GDM1 (cell line): ENCODE measurements around the gene MEPCE.
"Not testable (repeated sequence)": the region's sequence is repeated elsewhere in the genome, so short reads cannot be mapped to it uniquely, and the experiment has no call there.

ENCODE experiments used
- DNase-seq: peaks from one replicate; lab custom pipeline; 2025; lab: John Stamatoyannopoulos, UW

The MEPCE gene, protein sequence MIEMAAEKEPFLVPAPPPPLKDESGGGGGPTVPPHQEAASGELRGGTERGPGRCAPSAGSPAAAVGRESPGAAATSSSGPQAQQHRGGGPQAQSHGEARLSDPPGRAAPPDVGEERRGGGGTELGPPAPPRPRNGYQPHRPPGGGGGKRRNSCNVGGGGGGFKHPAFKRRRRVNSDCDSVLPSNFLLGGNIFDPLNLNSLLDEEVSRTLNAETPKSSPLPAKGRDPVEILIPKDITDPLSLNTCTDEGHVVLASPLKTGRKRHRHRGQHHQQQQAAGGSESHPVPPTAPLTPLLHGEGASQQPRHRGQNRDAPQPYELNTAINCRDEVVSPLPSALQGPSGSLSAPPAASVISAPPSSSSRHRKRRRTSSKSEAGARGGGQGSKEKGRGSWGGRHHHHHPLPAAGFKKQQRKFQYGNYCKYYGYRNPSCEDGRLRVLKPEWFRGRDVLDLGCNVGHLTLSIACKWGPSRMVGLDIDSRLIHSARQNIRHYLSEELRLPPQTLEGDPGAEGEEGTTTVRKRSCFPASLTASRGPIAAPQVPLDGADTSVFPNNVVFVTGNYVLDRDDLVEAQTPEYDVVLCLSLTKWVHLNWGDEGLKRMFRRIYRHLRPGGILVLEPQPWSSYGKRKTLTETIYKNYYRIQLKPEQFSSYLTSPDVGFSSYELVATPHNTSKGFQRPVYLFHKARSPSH

DNA sequence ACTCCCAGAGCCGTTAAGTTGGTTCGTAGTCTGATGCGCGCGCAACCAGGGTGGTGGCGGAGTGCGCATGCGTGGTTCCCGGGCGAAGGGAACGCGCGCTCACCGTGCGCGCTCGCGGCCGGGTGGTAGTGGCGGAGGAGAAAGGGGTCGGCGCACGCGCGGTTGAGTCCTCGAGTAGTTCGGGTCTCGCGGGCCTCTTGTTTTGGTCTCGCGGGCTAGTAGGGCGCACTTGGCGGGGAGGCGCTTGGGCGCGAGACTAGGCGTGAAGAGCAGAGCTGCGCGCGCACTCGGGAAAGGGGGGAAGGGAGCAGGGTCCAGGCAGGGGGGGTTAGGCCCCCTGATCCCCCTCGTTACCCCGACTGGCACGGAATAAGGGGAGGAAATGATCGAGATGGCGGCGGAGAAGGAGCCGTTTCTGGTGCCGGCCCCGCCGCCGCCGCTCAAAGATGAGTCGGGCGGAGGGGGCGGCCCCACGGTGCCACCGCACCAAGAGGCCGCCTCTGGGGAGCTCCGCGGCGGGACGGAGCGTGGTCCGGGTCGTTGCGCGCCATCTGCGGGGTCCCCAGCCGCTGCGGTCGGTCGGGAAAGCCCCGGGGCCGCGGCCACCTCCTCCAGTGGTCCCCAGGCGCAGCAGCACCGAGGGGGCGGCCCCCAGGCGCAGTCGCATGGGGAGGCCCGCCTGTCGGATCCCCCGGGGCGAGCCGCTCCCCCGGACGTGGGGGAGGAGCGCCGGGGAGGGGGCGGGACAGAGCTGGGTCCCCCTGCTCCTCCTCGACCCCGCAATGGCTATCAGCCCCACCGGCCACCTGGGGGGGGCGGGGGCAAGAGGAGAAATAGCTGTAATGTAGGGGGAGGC lies at the start of gene MEPCE:
TSS of gene MEPCE (plus strand) at position 195 of the 856 bp plus-strand sequence. CDS start at position 383, 188 bp downstream.
- DNase-seq, result peak; percentile 87

DNA sequence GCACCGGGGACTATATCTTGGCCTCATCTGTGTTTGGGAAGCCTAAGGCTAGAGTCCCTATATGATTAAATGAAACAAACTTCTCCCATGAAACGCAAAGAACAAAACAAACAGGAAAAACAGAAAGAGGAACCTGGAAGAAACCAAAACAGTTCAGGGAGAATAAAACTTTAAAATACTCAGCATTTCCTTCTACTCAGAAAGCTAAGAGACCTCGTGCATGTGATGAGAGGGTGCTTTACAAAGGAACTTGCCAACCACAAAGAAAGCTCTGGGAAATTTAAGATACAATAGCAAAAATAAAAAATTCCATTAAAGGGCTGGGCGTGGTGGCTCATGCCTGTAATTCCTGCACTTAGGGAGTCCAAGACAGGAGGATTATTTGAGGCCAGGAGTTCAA lies 49.4 kb upstream of the MEPCE start:
- no peak for DNase-seq

DNA sequence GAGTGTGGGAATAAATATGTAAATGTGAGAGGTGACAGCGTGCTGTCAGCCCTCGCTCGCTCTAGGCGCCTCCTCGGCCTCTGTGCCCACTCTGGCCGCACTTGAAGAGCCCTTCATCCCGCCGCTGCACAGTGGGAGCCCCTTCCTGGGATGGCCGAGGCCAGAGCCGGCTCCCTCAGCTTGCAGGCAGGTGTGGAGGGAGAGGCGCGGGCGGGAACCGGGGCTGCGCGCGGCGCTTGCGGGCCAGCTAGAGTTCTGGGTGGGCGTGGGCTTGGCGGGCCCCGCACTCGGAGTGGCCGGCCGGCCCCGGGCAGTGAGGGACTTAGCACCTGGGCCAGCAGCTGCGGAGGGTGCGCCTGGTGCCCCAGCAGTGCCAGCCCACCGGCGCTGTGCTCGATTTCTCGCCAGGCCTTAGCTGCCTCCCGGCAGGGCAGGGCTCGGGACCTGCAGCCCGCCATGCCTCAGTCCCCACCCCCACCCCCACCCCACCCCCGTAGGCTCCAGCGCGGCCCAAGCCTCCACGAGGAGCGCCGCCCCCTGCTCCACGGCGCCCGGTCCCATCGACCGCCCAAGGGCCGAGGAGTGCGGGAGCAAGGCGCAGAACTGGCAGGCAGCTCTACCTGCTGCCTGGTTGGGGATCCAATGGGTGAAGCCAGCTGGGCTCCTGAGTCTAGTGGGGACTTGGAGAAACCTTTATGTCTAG lies 47.9 kb upstream of the MEPCE start:
- not testable (repeated sequence) for DNase-seq

DNA sequence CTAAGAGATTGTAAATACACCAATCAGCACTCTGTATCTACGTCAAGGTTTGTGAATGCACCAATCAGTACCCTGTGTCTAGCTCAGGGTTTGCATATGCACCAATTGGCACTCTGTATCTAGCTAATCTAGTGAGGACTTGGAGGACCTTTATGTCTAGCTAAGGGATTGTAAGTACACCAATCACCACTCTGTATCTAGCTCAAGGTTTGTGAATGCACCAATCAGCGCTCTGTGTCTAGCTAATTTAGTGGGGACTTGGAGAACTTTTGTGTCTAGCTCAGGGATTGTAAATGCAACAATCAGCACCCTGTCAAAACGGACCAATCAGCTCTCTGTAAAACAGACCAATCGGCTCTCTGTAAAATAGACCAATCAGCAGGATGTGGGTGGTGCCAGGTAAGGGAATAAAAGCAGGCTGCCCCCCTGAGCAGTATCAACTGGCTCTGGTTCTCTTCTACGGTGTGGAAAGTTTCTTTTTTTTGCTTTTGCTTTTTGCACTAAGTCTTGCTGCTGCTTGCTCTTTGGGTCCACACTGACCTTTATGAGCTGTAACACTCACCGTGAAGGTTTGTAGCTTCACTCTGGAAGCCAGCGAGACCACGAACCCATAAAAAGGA lies 47.3 kb upstream of the MEPCE start:
- DNase-seq, result not testable (repeated sequence)

DNA sequence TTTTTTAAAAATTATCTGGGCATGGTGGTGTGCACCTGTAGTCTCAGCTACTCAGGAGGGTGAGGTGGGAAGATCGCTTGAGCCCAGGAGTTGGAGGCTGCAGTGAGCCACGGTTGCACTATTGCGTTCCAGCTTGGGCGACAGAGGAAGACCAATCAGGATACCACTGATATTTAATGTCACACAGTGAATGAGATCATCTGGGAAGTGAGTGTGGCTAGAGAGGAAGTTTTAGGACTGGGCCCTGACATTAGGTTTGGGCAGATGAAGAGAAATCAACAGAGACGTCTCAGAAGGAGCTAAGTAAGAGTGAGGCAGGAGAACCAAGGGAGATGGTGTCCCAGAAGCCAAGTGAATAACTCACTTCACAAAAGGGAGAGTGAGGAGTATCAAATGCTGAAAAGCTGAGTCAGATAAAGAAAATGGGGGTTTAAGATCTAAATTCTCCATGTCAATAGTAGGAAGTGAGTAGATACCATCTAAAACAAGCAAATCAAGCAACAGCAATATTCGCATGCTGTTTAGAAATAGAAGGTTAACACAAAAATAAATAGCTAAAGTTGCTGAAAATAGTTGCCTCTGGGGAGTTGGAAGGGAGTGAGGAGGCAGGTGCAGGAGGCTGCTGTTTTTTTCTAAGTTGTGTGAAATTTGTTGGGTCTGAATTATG lies 44.9 kb upstream of the MEPCE start:
- DNase-seq, result no peak

DNA sequence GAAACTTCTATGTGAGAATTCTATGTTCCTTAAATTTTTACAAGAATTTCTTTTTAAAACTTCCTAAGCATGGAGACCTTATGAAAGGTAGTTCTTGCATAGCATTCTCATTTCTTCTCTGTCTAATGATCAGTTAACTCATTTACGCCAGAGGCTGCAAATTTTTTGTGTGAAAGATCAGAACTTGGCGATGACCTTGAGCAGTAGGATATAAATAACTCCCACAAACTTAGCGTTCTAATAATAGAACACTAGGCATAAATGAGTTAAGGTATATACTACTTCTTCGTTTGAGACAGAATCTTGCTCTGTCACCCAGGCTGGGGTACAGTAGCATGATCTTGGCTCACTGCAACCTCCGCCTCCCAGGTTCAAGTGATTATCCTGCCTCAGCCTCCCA lies 42.7 kb upstream of the MEPCE start:
- DNase-seq, result no peak

DNA sequence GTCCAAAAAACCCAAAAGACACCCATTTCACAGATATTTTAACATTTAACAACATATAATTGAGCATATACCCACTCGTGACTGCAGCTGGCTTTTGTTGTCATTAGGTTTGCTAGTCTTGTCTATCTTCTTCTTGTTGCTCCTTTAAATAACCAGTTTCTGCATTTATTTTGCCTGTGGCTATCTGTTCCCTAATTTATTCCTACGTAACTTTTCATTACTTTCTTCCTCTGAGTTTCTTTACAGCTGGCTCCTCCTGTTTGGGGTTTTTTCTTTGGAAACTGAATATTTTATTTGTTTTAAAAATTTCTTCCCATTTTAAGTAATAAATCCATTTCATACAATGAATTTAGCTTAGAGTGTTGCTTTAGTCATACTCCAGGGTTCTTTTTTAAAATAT lies 41.9 kb upstream of the MEPCE start:
- DNase-seq, result no peak

DNA sequence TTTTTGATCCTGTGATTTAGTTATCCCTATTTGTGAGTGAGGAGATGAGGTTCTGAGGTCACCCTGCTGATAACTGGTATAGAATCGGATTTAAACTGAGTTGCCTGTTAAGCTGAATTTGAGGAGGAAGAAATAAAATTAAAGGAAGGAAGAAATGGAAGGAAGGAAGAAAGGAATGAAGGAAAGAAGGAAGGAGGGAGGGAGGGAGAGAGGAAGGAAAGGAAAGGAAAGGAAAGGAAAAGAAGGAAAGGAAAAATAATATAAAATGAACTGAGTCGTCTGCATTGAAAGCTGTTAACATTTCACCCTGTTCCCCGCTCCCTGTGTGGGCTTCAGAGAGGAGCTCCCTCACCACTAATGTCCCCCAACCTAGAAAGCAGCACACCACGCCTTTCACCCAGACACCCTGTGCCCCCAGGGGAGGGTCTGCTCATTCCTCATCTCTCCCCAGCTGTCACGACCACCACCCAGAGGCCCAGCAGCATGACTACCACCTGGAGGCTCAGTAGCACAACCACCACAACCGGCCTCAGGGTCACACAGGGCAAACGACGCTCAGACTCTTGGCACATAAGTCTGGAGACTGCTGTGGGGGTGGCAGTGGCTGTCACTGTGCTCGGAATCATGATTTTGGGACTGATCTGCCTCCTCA lies 40.1 kb upstream of the MEPCE start:
- no peak for DNase-seq

DNA sequence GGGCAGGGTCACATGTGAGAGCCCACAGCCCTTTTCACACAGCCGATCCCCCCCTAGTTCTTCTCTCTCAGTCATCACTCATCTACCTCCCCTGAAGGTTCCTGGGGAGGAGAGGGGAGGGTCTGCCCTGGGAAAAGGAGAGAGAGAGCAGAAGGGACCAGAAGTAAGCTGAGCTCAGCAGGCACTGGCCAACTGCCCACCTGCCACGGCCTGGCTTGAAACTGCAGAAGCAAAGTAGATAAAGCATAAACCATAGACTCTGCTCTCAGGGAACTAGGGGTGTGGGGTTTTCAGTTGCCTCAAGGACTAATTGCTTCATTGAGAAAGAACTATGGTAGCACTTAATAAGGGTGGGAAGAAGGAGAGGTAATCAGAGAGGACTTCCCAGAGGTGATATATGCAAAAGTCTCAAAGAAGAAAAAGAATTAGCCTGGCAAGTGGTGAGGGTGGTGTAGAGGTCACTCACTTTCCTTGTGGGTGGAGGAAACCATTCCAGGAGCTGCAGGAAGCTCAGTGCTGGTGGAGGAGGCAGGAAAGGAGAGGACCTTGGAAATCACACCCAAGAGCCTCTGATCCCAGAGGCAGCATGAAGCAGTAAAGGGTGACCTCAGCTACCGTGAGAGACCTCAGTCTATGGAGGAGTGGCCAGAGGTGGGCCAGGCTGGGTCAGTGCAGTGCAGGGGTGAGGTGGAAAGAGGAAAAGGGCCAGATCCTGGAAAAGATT lies 39.2 kb upstream of the MEPCE start:
- no peak for DNase-seq

DNA sequence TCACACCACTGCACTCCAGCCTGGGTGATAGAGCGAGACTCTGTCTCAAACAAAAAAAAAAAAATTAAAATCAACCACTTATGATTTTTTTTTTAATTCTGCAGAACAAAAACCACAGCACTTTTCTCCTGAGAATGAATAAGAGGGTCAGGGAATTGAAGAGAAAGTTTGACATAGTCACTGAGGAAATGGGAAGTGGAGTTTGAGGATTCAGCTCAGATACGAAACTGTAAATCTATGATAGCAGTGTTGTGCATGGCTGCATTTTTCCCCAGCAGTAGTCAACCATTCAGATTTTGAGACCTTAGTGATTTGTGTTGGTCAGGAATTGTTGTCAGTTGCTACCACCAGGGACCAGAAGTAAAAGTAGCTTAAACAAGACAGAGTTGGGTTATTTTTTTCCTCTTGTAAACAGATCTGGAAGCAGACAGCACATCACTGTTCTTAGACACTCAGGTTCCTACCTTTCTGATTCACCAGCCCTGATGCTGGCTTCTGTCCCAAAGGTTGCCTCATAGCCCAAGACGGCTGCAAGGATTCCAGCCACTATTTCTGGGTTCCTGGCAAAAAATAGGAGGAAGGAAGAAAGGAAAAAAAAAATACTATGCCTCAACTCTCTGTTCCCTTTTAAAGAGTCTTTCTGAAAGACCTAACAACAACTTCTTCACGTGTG lies 36.3 kb upstream of the MEPCE start:
- no peak for DNase-seq

DNA sequence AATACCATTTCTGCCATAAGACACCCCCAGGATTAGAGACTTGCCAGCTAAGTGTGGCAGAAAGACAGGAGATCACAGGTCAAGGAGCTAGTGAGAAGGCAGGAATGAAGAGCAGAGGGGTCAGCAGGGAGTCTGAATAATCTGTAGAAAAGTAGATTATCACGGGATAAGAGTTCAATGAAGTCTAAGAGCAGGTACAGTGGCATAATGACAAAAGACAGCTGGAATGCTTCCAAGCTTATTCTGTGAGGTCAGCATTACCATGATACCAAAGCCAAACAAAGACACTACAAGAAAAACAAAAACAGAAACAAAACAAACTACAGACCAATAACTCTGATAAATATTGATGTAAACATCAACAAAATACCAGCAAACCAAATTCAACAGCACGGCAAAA lies 35.6 kb upstream of the MEPCE start:
- no peak for DNase-seq

DNA sequence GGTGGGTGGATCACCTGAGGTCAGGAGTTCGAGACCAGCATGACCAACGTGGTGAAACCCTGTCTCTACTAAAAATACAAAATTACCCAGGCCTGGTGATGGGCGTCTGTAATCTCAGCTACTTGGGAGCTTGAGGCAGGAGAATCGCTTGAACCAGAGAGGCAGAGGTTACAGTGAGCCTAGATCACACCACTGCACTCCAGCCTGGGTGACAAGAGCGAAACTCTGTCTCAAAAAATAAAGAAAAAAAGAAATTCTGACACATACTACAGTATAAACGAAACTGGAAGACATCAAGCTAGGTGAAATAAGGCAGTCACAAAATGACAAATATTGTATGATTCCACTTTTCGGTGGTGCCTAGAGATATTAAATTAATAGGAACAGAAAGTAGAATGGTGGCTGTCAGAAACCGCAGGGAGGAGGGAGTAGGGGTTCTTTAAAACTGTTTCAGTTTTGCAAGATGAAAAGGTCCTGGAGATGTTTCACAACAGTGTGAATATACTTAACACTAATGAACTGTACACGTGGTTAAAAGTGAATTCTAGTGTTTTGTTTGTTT lies 33.1 kb upstream of the MEPCE start:
- no peak for DNase-seq

DNA sequence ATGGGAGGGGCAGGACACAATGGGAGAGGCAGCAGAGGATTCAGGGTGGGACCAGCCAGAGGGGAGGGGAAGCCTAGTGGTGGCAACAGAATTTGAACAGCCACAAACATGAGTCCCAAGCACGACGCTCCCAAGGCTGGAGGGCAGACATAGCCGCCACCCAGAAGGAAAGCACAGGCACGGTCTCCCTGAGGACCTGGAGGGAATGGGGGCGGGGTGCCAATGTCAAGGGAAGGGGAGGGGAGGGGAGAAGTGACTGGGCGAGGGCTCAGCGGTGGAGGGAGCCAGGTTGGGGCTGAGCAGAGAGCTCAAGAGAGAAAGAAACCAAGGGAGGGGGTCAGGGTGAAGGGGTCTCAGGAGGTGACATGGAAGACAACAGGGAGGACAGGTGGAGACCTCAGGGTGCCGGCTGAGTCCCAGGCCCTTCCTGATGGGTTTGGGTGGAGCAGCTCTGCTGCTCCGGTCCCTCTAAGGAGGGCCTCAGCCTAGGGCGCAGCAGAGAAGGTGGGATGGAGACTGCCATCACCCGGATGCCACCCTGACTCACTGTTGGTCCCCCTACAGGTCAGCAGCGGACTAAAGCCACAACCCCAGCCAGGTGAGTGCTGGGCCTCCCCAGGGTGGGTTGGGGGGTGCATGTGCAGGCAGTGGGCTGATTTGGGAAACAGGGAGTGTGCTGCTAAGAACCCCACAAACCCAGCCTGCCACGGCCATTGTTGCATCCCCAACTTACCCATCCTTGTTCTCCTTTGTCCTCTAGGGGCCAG lies 32.1 kb upstream of the MEPCE start:
- DNase-seq, result no peak

DNA sequence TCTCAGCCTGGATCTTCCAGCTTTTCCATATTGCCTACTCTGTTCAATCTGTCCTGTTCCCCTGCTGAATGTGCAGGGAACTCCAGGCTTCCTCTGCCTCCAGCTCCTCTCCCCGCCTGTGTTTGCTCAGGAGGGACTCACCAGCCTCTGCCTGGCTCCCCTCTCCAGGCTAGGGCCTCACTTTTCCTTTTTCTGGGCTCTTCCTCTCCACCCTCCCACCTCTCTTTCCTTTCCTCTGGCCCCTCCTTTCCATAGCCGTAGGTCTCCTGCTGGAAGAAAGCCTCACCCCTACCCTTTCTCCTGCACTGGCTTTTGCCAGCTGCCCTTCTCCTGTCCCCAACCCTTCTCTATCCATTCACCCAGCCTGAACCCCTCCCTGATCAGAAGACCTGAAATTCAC lies 31.4 kb upstream of the MEPCE start:
- no peak for DNase-seq

DNA sequence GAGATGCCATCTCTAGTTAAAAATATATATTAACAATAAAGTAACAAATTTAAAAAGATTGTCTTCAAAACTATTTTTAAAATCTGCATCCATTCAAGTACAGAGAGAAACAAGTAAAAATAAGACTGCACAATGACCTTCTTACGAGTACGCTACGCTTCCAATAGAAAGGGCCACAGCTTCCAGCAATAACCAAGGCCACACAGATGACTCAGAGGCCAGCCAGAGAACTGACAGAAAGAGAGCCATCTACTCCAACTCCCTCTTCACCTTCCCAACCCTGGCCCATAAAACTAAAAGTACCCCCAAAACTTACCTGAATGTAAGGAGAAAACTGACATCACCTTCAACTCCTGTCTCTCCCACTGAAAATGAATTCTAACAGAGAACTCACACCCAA lies 29.6 kb upstream of the MEPCE start:
- DNase-seq, result no peak

DNA sequence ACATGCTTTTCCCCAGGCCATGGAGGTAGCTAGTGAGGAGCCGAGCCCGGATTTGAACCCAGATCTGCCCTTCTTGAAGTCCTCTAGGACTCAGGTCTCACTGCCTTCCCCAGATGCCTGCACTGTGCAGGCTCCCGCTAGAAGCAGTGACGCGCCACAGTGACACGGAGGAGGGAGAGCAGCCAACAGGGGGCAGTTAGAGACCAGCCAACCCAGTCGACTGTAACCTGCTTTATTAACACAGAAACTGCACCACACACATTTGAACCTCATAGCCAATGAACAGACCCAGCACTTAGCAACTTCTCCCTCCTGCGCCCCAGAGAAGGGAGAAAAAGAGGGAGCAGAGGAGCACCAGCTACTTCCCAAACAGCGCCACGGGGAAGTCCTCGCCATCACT lies 29.0 kb upstream of the MEPCE start:
- peak; percentile 16 for DNase-seq

DNA sequence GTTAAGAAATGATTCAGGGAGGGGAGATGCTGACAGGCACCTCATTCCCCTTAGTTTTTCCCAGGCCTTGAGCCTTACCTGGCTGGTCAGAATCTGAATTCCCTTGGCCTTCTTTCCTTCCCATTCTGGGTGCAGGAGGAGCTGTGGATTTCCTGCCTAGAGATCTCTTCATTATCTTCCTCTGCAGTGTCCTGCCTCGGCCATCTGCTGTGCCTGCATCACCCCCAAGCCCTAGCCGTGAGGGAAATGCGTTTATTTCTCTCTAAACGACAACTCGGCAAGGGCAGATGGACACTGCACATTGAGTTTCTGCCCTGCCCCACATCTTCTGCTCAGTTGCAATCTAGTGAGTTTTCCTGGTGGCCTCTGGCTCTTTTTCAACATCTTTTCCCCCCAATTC lies 27.8 kb upstream of the MEPCE start:
- no peak for DNase-seq

DNA sequence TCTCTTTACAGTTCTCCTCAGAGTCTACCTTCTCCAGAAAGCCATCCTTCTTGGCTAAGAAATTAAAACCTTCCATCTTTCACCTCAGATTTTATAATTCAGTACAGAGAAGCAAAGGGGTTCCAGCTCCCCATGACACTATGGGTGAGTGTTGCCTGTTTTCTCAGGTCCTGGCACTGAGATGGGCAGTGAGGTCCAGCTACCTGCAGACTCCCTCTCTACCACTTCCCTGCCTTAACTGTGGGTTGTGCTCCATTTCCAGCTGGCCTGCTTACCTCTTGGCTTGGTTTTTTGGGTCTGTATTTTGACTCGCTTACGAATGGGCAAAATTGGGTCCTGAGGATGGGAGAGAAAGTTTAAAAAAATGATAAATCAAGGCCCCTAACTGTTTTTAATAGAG lies 27.4 kb upstream of the MEPCE start:
- no peak for DNase-seq
